Breast epithelium (tissue), 3 donors: ENCODE results near the gene CFAP45.

Experiments used
- POLR2A ChIP-seq: fragments of 450-650 bp; IDR thresholded peaks from one replicate; pipeline ENCODE4 v1.6.1; 2016; ENCODE audit warnings: antibody characterized with exemption, mild to moderate bottlenecking, moderate library complexity
- POLR2AphosphoS5 ChIP-seq, 3 donors: sonication (generic); formaldehyde crosslinking; IDR thresholded peaks; one replicate each; pipeline ENCODE4 v1.6.1; 2017; ENCODE audit warnings: antibody characterized with exemption in 3 of 3
- TF ChIP-seq, protein P1 (sequence below), 3 donors: fragments of 450-650 bp; IDR thresholded peaks; one replicate each; pipeline ENCODE4 v1.5.1; 2016 to 2017; ENCODE audit warnings: antibody characterized with exemption in 3 of 3, mild to moderate bottlenecking in 3 of 3, moderate library complexity in 3 of 3

DNA sequence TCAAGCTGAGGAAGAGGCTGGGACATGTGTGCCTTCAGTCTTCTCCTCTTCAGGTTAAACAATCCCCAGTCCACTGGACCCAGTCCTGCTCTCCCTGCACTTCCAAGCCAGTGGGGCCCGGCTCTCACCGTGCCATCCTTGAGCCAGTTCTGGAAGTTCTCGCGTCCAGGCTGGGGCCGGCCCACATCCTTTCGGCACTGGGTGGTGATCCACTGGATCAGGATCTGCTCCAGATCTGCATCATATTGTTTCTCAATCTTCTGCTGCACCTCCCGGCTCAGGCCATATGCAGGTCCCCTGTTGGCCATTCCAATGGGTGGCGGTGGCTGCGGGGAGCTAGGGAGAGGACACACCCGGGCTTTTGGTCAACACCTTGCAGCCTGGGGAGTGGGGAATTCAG, 20.2 kb upstream of the CFAP45 start:
- no peak for TF ChIP-seq POLR2AphosphoS5 (IDR thresholded peaks at IDR 0.05)
- TF ChIP-seq, protein P1, sequence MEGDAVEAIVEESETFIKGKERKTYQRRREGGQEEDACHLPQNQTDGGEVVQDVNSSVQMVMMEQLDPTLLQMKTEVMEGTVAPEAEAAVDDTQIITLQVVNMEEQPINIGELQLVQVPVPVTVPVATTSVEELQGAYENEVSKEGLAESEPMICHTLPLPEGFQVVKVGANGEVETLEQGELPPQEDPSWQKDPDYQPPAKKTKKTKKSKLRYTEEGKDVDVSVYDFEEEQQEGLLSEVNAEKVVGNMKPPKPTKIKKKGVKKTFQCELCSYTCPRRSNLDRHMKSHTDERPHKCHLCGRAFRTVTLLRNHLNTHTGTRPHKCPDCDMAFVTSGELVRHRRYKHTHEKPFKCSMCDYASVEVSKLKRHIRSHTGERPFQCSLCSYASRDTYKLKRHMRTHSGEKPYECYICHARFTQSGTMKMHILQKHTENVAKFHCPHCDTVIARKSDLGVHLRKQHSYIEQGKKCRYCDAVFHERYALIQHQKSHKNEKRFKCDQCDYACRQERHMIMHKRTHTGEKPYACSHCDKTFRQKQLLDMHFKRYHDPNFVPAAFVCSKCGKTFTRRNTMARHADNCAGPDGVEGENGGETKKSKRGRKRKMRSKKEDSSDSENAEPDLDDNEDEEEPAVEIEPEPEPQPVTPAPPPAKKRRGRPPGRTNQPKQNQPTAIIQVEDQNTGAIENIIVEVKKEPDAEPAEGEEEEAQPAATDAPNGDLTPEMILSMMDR (IDR thresholded peaks at IDR 0.05): no peak
- TF ChIP-seq POLR2A: no peak
